ENCODE measurements around the gene SIK3.
A peak's percentile ranks its signal among the peaks of the same experiment; 100 is the strongest.

The SIK3 gene

GRCh38 chr11:116895048-116895757 is 203.0 kb downstream of the SIK3 start:
- no peak for DNase-seq (ENCODE audit: low spot score)

DNA sequence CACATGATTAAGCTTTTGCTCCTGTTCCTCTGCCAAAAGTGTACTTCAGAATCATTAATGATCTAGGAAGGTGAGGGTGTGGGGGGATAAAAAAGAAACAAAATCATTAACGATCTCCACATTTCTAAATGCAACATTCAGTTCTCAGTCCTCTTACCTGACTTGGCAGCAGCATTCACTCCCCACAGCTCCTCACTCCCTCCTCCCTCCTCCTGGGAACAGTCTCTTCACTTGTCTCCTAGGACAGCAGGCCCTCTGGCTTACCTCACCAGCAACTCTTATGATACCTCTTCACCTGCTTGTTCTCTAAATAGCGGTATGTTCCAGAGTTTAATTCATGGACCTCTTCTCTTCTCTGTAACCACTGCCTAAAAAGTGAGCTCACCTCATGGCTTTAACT is 204.3 kb downstream of the SIK3 start:
- DNase-seq (ENCODE audit: low spot score), result no peak

DNA sequence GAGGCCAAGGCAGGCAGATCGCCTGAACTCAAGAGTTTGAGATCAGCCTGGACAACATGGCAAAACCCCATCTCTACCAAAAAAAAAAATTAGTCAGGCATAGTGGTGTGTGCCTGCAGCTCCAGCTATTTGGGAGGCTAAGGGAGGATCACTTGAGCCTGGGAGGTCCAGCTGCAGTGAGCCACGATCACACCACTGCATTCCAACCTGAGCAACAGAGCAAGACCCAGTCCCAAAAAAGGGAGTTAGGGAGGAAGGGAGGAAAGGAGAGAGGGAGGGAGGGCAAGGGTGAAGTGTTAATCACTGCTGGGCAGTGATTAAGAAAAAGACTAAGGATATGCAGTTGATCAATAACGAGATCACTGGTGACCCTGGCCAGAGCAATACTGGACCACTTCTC is 204.8 kb downstream of the SIK3 start:
- DNase-seq (ENCODE audit: low spot score), result no peak

DNA sequence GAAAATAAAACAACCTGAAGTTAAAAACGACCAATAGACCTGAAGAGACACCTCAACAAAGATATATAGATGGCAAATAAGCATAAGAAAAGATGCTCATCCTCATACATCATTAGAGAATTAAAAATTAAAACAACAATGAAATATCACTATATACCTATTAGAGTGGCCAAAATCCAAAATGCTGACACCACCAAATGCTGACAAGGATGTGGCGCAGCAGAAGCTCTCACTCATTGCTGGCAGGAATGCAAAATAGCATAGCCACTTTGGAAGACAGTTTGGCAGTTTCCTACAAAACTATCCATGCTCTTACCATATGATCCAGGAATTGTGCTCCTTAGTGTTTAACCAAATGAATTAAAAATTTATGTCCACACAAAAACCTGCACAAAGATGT is 205.9 kb downstream of the SIK3 start:
- DNase-seq (ENCODE audit: low spot score), result no peak

GRCh38 chr11:116891746-116892145 is 206.5 kb downstream of the SIK3 start:
- no peak for DNase-seq (ENCODE audit: low spot score)

DNA sequence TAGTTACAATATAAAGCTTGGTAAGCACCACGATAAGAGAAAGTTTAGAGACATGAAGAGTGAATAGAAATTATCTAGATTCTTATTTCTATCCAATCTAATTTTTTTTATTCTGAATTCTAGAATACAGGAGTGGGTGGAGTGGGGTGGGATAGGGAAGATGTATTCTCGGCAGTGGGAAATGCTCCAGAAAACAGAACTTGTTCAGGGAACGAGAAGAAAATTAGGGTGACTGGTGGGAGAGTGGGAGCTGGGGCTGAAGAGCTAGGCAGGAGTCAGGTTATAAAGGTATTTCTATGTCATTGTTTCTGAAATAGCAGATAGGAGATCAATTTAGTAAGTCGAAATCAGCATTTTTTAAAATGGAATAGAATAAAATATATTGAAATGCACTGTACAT is 207.6 kb downstream of the SIK3 start:
- no peak for DNase-seq (ENCODE audit: low spot score)

DNA sequence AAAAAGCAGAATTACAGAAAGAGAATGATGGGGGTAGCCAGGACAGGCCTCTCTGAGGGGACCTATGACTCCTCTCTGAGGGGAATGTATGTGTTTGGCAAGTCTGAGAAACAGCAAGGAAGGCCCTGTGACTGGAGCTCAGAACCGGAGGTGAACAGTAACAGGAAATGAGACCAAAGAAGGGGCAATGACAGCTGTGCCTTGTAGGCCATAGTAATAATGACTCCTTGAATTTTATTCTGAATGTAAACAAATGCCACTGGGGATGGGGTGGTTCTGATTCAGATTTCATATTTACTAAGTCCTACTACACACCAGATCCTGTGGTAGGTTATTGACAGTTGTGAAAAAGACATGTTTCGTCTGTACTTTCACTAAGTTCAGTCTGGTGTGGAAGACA is 208.0 kb downstream of the SIK3 start:
- DNase-seq (ENCODE audit: low spot score), result no peak

DNA sequence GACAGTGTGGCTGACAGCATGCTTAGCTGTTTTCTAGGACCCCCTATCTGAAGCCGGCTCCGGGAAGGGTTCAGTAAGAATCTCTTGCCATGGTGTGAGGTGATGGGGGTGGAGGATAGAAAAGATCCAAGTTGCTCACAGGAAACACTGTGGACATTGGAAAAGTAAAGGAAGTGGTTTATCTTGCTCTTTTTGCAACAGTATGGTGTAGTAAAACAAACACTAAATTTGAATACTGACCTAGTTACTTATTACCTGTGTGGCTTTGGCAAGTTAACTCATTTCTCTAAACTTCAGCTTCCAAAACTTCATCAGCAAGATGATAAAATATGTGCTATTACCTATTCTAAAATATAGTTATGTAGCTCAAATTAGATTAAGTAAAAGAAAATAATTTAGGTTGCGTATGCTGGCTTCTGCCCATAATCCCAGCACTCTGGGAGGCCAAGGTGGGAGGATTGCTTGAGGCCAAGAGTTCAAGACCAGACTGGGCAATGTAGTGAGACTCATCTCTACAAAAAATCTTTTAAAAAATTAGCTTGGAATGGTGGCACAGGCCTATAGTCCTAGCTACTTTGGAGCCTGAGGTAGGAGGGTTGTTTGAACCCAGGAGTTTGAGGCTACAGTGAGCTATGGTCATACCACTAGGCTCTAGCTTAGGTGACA is 209.2 kb downstream of the SIK3 start:
- DNase-seq (ENCODE audit: low spot score), result no peak

- DNase-seq (ENCODE audit: low spot score), result no peak
These were observed 210.2 kb downstream of the SIK3 start for GRCh38 chr11:116888024-116888423.

GRCh38 chr11:116885951-116886655 is 212.1 kb downstream of the SIK3 start:
- no peak for DNase-seq (ENCODE audit: low spot score)

- DNase-seq (ENCODE audit: low spot score), result no peak
These were observed 215.8 kb downstream of the SIK3 start for GRCh38 chr11:116882386-116882785.

GRCh38 chr11:116881143-116881542 is 217.1 kb downstream of the SIK3 start:
- no peak for DNase-seq (ENCODE audit: low spot score)

GRCh38 chr11:116879800-116880625 is 218.2 kb downstream of the SIK3 start:
- DNase-seq (ENCODE audit: low spot score), result peak; percentile 75

- no peak for DNase-seq (ENCODE audit: low spot score)
These were observed 221.6 kb downstream of the SIK3 start for GRCh38 chr11:116876656-116877055.

- DNase-seq (ENCODE audit: low spot score), result no peak
These were observed 223.0 kb downstream of the SIK3 start for GRCh38 chr11:116875194-116875593.

GRCh38 chr11:116874251-116874650 is 224.0 kb downstream of the SIK3 start:
- no peak for DNase-seq (ENCODE audit: low spot score)

- DNase-seq (ENCODE audit: low spot score), result no peak
These were observed 224.8 kb downstream of the SIK3 start for GRCh38 chr11:116873381-116873780.

DNA sequence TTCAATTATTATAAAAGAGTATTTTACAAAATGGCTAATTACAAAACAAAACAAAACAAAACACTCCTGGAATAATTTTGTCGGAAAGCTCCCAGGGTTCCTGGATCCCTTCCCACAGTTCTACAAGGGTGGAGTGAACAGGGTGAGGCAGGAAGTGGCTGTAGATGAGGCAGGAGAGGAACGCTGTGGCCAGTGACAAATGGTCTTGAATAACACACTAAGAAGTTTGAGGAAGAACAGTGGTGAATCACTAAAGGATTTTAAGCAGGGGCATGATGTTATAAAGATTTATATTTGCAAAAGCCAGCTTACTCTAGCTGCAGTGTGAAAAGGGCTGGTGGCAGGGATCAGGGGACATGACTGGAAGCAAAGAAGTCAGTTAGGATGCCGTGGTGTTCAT is 227.0 kb downstream of the SIK3 start:
- no peak for DNase-seq (ENCODE audit: low spot score)

- DNase-seq (ENCODE audit: low spot score), result no peak
These were observed 228.2 kb downstream of the SIK3 start for GRCh38 chr11:116870054-116870453.

DNA sequence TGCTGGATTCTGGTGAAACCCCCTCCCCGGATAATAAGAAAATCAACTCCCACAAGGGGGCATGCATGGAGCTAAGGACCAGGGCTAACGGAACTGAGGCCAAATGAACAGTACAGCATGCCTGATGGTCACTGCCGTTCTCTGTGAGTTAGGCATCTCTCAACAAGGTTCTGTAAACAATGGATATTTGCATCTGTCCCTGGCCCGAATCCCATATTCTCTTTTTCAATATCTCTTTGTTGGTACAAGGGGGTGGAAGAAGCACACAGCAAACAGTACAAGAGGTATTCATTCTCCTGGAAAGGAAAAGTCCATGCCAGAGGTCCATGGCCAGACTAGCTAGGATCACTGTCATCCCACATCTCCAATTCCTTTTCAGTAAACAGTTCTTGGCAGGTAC is 228.6 kb downstream of the SIK3 start:
- no peak for DNase-seq (ENCODE audit: low spot score)

DNA sequence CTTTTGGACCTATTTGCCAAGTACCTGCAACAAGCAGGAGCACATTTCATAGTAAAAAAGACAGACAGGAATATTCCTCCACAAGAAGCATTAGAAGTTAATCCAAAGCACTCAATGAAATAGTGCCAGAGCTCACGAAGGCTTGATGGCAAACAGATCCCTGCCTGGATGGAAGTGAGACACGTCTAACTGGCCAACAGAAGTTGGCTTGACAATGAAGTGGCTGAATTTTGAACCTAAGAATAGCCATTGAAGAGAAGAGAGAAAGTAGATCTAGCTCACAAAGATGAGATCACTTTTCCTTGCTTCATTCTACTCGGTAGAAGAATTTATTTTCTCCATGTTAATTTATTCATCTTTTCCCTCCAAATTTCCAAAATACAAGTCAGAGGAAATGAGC is 230.2 kb downstream of the SIK3 start:
- no peak for DNase-seq (ENCODE audit: low spot score)

GRCh38 chr11:116867619-116868018 is 230.6 kb downstream of the SIK3 start:
- DNase-seq (ENCODE audit: low spot score), result no peak
